GM21367 (cell line): Measurements from ENCODE around the gene MED8.

Source experiments
- ATAC-seq: cut with Tn5 transposase; IDR thresholded peaks from one replicate; pipeline ENCODE4 v1.9.1; 2021; ENCODE audit not compliant: unreplicated experiment

Gene MED8

GRCh38 chr1:43389326-43390313 is at the start of gene MED8, which contains the start of gene SZT2:
Gene MED8 (minus strand): TSS chr1:43389800. CDS start chr1:43389764, 36 bp downstream.
Gene SZT2 (plus strand): TSS chr1:43389899. CDS start chr1:43389969, 70 bp downstream.
- peak; percentile 82 for ATAC-seq

GRCh38 chr1:43438953-43439581 is 49.5 kb upstream of the MED8 start:
- no peak for ATAC-seq

DNA sequence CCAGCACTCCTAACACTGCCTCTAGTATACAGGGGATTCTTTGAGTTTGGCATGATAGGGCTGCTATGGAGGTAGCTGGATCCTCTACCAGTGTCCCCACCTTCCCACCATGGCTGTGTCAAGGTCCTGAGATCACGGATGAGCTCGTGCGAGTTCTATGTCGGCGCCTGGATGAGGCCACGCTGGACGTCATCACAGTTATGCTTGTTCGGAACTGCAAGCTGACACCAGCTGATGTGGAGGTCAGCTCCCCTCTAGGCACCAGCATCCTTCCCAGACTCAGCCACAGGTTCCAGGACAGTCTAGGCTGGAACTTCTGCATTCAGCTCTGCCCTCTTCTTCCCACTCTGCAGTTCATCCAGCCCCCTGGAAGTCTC is 49.0 kb upstream of the MED8 start:
- ATAC-seq = no peak

GRCh38 chr1:43438006-43438405 is 48.4 kb upstream of the MED8 start:
- no peak for ATAC-seq

DNA sequence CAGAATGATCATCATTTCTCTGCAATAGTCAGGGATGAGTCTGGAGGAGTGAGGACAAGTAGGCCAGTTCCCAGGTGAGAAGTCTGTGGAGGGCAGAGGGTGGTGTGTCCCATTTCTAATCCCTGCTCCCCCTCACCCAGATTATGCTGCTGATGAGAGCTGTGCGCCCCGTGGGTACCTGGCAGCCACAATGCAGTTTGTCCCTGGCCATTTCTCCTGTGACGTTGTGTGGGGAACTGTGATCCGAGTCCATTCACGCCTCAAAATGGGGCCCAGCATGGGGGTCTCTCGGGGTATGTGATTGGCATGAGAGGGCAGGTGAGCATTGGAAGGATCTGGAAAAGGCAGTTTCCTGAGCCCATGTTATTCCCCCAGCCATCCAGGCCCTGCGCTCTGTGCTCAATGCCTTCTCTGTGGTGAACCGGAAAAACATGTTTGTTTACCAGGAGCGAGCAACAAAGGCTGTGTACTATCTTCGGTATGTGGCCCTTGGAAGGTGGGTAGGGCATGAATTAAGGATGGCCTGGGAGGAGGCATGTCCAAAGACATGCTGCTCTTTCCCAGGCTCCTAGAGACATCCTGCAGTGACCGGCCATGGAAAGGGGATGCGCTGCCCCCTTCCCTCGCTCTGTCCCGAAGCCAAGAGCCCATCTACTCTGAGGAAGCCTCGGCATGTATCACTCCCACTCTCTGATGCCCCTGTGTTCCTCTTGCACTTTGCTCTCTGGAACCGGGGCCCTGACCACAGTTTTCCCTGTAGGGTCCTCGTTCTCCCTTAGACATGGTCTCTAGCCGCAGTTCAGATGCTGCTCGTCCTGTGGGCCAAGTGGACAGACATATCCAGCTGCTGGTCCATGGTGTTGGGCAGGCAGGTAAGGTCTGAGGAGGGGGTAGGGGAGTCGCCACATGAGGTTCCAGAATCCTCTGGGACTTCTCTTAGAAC is 47.7 kb upstream of the MED8 start:
- ATAC-seq = no peak

GRCh38 chr1:43436371-43436770 is 46.8 kb upstream of the MED8 start:
- ATAC-seq = no peak

DNA sequence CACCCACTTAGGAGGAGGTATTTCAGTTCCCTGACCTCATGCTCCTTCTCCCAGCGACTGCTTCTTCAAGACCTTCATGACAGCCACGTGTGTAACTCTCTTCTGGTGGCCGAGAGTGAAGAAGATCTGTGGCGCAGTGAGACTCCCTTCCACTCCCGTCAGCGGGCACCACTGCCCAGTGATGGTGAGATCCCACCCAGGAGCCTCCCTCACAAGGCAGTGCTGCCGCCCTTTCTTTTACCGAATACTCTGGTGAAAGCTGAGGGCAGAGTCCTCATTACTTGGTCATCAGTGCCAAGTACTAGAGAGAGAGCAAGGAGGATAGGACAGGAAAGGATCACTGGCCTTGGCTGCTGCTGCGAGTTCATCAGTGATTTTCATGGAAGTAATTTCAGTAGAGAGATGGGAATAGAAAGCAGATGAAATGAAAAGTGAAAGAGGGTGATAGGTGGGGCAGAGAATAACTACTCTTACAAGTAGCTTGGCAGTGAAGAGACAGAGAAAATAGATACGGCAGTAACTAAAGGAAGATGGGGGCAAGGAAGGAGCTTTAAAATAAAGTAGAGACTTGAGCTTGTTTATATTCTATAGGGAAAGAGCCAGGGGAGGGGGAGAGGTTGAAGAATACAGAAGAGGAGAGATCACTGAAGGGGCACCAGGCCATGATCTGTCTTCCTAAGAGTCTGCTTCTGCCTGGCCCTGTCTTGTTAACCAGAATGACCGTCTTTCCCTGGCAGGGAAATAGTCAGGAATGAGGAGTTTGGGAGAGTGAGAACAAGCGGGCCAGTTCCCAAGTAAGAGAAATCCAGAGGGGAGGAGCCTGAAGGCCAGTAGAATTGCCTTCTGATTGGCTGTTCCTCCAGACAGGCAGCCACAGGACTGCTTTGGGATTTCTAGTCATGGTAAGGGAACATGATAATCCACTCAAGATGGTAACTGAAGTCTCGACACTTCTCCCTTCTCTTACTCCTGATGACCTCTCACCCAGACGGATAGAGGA is 45.8 kb upstream of the MED8 start:
- ATAC-seq = no peak

GRCh38 chr1:43434256-43434655 is 44.7 kb upstream of the MED8 start:
- no peak for ATAC-seq

GRCh38 chr1:43432907-43433306 is 43.3 kb upstream of the MED8 start:
- no peak for ATAC-seq

GRCh38 chr1:43432171-43432860 is 42.7 kb upstream of the MED8 start:
- ATAC-seq = no peak

DNA sequence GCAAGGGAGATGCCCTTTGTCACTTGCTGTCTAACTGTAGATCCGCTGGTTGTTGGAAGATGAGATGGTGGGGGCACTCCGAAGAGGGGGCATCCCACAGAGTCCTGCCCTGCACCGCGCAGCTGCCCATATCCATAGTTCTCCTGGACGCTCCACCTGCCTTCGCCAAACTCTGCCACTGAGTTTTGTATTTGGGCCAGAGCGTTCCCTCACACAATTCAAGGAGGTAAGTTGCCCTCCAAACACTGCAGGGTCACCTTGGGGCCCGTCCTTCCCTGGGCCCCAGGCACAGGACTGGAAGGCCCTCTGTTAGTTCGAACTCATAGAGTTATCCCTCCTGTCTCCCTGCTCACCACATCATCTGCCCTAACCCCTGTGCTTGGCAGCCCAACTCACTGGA is 42.1 kb upstream of the MED8 start:
- no peak for ATAC-seq

- ATAC-seq = no peak
These were observed 41.2 kb upstream of the MED8 start for GRCh38 chr1:43430831-43431230.

- ATAC-seq = no peak
These were observed 38.3 kb upstream of the MED8 start for GRCh38 chr1:43427941-43428340.

DNA sequence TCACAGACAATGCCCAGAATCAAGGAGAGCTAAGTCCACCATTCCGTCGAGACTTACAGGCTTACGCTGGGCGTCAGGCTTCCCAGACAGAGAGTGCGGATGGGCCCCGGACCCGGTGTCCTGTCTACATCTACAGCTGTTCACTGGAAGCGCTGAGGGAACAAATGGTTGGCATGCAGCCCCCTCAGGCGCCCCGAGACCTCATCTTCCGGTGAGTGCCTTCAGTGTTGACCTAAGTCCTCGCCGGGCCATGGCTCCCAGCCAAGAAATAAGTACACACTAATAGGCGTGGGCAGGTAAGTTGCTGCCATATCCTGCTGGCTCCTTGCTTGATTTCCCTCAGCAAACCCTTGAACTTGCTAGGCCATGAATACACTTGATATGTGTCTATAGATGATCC is 37.9 kb upstream of the MED8 start:
- no peak for ATAC-seq

- no peak for ATAC-seq
These were observed 36.6 kb upstream of the MED8 start for GRCh38 chr1:43426221-43426620.

DNA sequence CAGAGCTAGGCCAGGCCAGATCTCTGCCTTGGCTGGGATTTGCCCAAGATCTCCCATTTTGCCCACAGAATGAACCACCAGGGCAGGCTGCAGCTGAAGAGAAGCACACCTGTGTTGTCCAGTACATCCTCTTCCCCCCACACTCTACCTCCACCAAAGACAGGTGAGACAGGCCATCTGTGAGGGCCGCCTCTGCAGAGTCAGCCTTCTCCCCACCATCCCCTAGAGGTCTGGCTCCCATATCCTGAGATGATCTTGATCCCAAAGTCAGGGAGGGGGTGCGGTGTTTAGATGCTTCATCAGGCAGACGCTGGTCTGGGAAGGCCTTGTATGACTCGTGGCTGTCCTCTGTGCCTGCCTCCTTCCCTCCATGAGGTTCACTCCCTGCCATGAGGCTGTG is 35.4 kb upstream of the MED8 start:
- ATAC-seq = no peak

DNA sequence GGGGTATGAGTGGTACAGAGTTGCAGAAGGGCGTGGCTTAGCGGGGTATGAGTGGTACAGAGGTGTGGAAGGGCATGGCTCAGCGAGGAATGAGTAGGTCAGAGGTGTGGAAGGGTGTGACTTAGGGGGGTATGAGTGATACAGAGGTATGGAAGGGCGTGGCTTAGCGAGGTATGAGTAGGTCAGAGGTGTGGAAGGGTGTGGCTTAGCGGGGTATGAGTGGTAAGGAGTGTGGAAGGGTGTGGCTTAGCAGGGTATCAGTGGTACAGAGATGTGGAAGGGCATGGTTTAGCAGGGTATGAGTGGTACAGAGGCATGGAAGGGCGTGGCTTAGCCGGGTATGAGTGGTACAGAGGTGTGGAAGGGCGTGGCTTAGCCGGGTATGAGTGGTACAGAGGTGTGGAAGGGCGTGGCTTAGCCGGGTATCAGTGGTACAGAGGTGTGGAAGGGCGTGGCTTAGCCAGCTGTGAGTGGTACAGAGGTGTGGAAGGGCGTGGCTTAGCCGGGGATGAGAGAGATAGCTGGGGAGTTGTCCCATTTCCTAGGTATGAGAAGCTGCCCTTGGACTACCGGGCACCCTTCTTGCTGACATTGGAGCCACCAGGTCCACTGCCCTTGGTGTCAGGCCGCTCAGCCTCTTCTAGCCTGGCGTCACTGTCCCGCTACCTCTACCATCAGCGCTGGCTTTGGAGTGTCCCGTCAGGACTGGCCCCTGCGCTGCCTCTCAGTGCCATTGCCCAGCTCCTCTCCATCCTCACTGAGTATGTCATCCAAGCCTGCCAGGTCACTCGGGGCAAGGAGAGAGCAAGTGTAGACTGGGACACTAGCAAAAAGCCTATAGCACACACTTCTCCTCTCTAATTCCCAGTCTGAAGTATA is 34.3 kb upstream of the MED8 start:
- ATAC-seq = no peak

GRCh38 chr1:43422995-43423671 is 33.5 kb upstream of the MED8 start:
- no peak for ATAC-seq
